Measurements from ENCODE around the gene UBA7.

- TF ChIP-seq, protein P1, sequence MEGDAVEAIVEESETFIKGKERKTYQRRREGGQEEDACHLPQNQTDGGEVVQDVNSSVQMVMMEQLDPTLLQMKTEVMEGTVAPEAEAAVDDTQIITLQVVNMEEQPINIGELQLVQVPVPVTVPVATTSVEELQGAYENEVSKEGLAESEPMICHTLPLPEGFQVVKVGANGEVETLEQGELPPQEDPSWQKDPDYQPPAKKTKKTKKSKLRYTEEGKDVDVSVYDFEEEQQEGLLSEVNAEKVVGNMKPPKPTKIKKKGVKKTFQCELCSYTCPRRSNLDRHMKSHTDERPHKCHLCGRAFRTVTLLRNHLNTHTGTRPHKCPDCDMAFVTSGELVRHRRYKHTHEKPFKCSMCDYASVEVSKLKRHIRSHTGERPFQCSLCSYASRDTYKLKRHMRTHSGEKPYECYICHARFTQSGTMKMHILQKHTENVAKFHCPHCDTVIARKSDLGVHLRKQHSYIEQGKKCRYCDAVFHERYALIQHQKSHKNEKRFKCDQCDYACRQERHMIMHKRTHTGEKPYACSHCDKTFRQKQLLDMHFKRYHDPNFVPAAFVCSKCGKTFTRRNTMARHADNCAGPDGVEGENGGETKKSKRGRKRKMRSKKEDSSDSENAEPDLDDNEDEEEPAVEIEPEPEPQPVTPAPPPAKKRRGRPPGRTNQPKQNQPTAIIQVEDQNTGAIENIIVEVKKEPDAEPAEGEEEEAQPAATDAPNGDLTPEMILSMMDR (IDR thresholded peaks at IDR 0.05; ENCODE audit: poor library complexity, severe bottlenecking), result peak; percentile 56
- TF ChIP-seq, protein P2, sequence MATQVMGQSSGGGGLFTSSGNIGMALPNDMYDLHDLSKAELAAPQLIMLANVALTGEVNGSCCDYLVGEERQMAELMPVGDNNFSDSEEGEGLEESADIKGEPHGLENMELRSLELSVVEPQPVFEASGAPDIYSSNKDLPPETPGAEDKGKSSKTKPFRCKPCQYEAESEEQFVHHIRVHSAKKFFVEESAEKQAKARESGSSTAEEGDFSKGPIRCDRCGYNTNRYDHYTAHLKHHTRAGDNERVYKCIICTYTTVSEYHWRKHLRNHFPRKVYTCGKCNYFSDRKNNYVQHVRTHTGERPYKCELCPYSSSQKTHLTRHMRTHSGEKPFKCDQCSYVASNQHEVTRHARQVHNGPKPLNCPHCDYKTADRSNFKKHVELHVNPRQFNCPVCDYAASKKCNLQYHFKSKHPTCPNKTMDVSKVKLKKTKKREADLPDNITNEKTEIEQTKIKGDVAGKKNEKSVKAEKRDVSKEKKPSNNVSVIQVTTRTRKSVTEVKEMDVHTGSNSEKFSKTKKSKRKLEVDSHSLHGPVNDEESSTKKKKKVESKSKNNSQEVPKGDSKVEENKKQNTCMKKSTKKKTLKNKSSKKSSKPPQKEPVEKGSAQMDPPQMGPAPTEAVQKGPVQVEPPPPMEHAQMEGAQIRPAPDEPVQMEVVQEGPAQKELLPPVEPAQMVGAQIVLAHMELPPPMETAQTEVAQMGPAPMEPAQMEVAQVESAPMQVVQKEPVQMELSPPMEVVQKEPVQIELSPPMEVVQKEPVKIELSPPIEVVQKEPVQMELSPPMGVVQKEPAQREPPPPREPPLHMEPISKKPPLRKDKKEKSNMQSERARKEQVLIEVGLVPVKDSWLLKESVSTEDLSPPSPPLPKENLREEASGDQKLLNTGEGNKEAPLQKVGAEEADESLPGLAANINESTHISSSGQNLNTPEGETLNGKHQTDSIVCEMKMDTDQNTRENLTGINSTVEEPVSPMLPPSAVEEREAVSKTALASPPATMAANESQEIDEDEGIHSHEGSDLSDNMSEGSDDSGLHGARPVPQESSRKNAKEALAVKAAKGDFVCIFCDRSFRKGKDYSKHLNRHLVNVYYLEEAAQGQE (IDR thresholded peaks at IDR 0.05; ENCODE audit: borderline replicate concordance), result no peak
Observed at GRCh38 chr3:49841126-49841696, 27.5 kb upstream of the UBA7 start.
